HG03159 (cell line): Measurements from ENCODE around the gene TIAM2.
"Not testable (repeated sequence)": the region's sequence is repeated elsewhere in the genome, so short reads cannot be mapped to it uniquely, and the experiment has no call there.

Source experiments
- ATAC-seq: cut with Tn5 transposase; IDR thresholded peaks from one replicate; pipeline ENCODE4 v1.9.1; 2021; ENCODE audit warnings: mild to moderate bottlenecking, moderate library complexity; ENCODE audit not compliant: unreplicated experiment

Gene TIAM2

GRCh38 chr6:155221086-155221485 lies 226.0 kb downstream of the TIAM2 start:
- ATAC-seq, result no peak

DNA sequence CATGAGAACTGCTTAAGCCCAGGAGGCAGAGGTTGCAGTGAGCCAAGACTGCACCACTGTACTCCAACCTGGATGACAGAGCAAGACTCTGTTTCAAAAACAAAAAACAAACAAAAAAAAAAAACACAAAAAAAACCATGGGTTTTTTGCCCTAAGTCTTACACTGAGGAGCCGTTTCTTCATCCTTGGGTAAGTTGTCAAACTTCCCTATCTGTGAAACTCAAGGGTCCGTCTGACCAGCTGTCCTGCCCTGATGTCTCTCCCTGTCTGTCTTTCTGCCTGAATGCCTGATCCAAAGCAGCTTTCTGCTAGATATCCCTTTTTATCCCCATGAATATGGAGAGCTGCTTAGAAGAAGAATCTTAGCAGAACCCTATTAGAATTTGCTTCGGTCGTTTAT lies 227.4 kb downstream of the TIAM2 start:
- no peak for ATAC-seq

DNA sequence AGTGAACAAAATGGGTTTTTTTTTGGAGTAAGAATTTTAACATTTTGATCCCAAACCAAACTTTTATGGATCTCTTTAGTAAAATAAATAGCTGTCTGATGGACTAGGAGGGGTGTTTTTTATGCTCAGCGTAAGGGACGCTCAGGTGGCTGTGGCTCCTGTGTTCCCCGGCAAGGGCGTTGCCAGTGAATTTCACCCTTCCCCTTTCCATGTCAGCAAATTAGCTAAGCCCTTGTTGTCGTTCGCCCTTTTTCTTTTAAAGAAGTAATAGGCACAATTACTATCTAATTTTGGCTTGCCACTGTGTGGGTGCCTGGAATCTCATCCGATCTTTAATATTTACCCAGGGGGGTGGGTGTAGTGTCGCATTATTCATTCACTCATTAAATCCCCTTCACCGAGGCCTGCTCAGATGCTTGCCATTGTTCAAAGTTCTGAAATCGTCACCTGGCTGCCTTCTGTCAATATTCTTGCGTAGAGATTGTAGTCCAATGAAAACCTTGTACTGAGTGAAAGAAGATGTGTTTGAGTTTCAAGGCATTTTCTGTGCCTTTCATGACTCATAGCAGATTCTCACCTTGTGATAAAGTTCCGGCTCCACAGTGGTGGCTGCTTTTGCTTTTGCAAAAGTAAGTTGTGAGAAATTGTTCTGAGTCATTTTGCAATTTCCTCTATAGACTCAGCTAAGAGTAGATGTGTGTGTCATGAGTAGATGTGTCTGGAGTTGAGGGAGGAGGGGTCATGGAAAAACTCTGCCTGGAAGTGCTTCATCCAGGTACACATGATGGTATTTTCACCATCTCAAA lies 228.7 kb downstream of the TIAM2 start:
- peak; percentile 95 for ATAC-seq

DNA sequence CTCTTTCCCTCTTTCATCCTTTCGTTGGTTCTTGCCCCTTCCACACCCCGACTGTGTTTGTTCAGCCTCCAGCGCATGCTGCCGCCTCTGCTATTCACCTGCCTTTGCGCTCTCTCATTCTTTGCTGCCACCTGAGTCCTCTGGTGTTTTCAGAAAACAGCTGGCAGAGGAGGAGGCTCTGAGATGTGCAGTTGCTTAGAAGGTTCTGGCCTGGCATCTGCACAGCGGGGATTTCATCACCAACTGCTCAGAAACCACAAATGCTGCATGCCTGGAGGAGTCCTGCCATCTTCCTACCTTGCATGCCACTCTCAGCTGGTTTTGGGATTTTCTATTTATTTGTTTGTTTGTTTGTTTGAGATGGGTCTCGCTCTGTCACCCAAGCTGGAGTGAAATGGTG lies 229.5 kb downstream of the TIAM2 start:
- no peak for ATAC-seq

DNA sequence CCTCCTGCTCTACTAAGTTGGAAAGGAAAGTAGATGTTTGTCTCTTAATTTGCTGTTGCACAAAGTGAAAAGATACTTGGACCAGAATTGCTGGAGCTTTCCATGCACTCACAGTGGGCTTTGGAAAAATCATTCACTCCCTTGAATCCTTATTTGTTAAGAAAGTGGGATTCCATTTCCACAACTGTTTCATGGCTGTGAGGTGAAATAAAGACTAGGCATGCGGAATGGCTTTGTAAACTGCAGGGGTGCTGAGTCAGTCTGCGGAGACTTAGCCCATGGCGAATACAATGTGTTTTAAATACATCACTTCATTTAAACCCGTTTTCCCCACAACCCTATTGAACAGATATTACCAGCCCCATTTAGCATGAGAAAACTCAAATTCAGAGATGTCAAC lies 231.9 kb downstream of the TIAM2 start:
- ATAC-seq, result no peak

DNA sequence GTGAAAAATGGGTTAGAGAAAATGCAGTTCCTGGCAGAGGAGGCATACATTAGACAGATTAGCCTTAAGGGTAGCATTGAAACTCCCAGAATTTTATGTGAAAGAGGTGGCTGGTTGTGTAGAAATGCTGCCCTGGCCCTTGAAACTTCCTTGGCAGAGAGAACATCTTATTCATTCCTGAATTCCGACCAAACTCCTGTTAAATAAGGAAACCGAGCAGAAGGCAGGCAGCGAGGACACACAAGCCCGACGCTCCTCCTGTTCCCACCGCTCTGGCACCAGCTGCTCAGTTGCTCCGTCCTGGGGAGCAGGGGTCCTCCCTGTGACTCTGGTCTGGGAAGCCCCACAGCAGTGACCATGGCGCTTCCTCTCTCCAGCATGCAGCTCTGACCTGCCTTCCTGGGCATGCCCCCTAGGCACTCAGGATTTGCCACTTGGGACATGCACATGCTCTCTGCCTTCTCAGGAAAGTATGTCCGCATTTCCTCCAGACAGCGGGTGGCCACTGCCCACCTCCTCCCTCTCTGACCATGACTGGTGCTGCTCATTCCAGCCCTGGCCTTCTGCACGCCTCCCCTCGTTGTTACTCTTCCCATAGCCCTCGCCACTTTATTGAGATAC lies 233.5 kb downstream of the TIAM2 start:
- no peak for ATAC-seq

- ATAC-seq, result not testable (repeated sequence)
These were observed 235.9 kb downstream of the TIAM2 start for GRCh38 chr6:155230975-155231374.

GRCh38 chr6:155232848-155233247 lies 237.7 kb downstream of the TIAM2 start:
- no peak for ATAC-seq

DNA sequence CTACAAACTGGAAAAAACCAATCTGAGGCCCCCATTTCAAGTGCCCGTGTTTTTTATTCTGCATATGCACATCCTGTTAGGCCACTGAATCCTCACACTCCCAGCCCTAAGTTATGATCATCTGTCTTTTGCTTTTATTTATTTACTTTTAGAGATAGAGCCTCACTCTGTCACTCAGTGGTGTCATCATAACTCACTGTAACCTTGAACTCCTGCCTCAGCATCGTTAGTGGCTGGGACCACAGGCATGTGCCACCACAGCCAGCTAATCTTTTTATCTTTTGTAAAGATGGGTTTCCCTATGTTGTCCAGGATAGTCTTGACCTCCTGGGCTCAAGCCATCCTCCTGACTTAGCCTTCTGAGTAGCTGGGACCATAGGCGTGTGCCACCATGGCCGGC lies 239.1 kb downstream of the TIAM2 start:
- no peak for ATAC-seq

GRCh38 chr6:155234687-155235086 lies 239.6 kb downstream of the TIAM2 start:
- no peak for ATAC-seq

DNA sequence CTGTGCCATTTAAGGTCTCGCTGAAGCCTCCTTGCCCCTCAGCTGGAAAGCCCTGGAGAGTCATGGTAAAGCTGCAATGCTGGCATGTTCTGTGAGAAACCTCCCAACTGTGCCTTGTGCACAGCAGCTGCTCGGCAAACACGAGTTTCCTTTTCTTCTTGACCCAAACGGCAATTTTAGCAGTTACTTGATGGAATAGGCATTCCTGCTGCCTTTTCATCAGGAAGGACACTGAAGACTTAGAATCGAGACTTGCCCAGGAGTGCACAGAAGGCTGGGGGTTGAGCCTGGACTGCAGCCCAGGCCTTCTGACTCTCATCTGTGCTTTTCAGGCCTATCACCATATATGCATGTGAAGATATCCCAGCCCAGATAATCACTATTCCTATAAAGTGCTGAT lies 240.0 kb downstream of the TIAM2 start:
- no peak for ATAC-seq

DNA sequence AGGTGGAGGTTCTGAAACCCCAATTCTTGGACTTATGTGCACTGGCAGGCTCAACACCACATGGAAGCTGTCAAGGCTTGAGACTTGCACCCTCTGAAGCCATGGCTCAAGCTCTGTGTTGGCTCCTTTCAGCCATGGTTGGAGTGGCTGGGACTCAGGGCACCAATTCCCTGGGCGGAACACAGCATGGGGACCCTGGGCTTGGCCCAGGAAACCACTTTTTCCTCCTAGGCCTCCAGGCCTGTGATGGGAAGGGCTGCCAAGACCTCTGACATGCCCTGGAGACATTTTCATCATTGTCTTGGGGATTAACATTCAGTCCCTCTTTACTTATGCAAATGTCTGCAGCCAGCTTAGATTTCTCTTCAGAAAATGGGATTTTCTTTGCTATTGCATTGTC lies 242.5 kb downstream of the TIAM2 start:
- ATAC-seq, result no peak

- no peak for ATAC-seq
These were observed 245.9 kb downstream of the TIAM2 start for GRCh38 chr6:155240905-155241600.

DNA sequence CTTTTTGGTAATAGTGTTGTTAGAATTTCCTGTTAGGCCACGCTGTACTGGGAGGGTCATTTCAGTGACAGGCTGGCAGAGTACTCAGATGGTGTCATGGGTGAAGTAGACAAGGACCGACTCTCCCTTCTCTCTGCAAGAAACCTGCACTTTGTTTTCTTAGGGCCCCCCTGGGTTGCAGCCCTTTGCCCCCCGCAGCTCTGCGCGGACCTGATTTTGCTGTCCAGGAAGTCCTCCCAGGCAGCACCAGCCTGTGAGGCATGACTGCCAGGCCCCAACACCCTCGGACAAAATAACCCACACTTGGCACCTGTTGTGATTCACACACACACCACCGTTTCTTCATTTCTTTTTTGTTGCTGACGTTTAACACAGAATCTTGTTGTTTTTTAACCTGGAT lies 246.9 kb downstream of the TIAM2 start:
- ATAC-seq, result no peak

GRCh38 chr6:155244434-155244833 lies 249.3 kb downstream of the TIAM2 start:
- no peak for ATAC-seq

DNA sequence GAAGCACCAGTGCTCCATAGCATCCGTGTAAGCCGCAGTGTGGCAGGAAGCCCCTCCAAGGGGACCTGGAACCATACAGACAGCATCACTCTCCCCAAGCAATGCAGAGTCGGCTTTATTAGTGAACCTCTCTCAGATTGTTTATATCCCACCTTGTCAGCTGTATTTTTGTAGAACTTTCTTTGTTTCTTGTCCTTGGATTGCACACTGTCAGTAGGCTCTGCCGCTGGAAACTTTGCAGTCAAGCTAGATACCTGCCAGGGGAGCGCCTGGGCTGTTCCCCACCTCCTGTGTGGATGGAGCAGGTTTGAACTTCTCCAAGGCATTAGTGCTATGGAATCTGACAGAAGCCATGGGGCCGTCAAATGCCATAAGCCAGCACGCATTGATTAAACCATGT lies 250.1 kb downstream of the TIAM2 start:
- ATAC-seq, result no peak

DNA sequence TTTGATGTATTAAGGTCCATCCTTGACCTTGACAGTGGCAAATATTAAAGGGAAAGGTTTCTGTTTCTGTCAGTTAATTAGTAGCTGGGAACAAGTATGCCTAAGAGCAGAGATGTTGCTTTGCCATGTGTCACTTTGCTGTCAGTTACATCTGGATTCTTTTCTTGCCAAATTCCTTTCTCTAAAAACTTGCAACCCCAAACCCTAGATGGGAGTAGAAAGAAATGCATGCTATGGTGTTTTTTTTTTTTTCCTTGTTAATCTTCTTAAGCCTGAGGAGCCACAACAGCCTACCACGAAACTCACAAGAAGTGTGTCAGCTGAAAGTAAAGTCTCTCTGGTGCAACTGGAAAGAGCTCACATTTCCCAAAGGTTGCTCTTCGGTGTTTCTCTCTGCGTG lies 250.7 kb downstream of the TIAM2 start:
- ATAC-seq, result no peak

GRCh38 chr6:155246825-155247224 lies 251.7 kb downstream of the TIAM2 start:
- ATAC-seq, result no peak

DNA sequence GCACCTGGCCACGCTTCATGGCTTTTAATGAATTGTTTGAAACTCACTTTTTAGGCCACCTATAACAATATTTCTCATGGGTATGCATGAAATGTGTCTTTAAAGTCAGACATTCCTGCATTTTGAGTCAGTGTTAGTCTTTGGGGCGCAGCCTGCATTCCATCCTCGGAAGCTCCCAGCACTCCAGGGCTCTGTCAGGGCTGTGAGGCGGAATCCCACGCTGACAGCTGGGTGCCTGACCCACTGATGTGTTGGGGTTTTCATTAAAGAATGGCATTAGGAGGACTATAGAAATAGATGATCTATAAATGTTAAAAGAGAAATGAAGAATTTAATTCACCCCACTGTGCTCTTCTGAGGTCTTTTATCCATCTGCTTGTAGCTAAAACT lies 252.5 kb downstream of the TIAM2 start:
- ATAC-seq, result no peak

DNA sequence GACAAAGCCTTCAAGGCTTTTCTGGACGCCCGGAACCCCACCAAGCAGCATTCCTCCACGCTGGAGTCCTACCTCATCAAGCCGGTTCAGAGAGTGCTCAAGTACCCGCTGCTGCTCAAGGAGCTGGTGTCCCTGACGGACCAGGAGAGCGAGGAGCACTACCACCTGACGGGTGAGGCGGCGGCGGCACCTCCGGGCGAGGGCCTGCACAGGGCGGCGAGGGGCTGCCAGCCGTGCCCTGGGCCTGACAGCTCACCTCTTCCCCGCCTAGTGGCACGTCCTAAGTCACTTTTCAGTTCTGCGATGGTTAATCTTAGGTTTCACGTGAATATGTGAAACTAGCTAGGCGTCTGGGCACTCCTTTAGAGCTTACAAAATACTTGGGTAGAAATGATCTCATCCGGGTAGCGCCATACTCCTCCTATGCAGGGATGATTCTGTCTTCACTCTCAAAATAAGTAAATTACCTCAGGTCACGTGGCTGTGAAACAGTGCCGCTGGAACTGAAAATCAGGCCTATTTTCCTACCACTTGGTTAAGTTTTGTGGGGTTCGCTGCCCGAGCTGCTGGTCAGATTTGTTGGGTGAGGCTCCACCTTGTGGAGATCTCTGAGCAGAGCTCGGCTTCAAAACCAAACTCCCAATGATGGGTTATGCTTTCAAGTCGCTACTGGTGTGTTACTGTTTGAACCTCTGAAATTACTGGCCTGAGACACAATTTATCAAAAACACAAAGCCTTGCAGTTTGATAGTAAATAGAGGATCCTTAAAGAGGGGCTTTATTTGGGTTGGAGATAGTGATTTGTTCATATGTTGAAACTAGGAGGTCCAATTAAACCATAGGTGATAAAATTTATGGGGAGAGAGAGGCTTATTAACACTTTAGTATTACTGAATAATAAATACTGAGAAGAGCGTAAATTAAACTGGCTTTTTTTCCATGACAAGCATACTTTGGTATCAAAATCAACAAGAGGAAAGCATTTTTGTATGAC lies 253.2 kb downstream of the TIAM2 start:
- ATAC-seq, result peak; percentile 48
